Measurements from ENCODE around the gene SELPLG.
"Not testable (repeated sequence)": the region's sequence is repeated elsewhere in the genome, so short reads cannot be mapped to it uniquely, and the experiment has no call there.

SELPLG gene

DNA sequence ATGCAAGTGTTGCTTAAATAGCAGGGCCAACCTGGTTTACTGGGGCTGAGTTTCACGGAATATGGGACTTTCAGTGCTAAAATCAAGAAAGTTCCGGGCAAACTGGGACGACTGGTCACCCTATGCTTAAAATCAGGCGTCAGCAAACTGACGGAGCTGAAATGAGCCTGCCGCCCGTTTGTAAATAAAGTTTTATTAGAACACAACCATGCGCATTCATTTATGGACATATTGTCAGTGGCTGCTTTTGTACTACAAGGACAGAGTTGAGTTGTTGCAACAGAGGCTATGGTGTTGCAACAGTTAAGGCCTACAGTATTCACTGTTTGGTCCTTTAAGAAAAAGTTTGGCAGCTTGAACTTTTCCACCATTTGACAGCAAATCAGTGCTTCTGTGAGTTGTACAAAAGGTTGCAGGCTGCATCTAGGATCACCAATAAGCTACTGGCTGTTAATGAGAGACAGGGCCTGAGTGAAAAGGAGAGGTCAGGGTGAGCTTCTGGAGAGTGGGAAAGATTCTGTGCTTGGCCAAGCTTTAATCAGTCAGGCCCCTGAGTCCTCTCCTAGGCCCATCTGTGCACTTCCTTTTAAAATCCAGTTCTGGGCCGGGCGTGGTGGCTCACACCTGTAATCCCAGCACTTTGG lies 13.3 kb downstream of the SELPLG start:
- no peaks in the 10 kb centered on the region for H3F3A ChIP-seq (ENCODE audit: low read depth)
- no peak overlapping the region for H2AFZ ChIP-seq (ENCODE audit: low read length)
- H3K4me1 ChIP-seq (ENCODE audit: insufficient read depth, low read length, poor library complexity, severe bottlenecking) = peaks cover 23% of the 10 kb centered on the region
- no peak overlapping the region for H3K4me3 ChIP-seq (ENCODE audit: low read length, poor library complexity, severe bottlenecking)
- H3K27me3 ChIP-seq (ENCODE audit: insufficient read depth, low read length, poor library complexity, severe bottlenecking) = no peaks in the 10 kb centered on the region
- TF ChIP-seq EZH2phosphoT487 (IDR thresholded peaks at IDR 0.05; ENCODE audit: borderline replicate concordance) = no peak
- TF ChIP-seq, protein P1, sequence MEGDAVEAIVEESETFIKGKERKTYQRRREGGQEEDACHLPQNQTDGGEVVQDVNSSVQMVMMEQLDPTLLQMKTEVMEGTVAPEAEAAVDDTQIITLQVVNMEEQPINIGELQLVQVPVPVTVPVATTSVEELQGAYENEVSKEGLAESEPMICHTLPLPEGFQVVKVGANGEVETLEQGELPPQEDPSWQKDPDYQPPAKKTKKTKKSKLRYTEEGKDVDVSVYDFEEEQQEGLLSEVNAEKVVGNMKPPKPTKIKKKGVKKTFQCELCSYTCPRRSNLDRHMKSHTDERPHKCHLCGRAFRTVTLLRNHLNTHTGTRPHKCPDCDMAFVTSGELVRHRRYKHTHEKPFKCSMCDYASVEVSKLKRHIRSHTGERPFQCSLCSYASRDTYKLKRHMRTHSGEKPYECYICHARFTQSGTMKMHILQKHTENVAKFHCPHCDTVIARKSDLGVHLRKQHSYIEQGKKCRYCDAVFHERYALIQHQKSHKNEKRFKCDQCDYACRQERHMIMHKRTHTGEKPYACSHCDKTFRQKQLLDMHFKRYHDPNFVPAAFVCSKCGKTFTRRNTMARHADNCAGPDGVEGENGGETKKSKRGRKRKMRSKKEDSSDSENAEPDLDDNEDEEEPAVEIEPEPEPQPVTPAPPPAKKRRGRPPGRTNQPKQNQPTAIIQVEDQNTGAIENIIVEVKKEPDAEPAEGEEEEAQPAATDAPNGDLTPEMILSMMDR (conservative IDR thresholded peaks at IDR 0.05; ENCODE audit: low read length) = no peak
- H4K20me1 ChIP-seq (ENCODE audit: insufficient read depth, low read length, poor library complexity, severe bottlenecking) = no peaks in the 10 kb centered on the region
- no peak overlapping the region for H3K4me2 ChIP-seq (ENCODE audit: low read depth, low read length, poor library complexity, severe bottlenecking)
- no peaks in the 10 kb centered on the region for H3K9me2 ChIP-seq (replicated peaks; ENCODE audit: low read depth, low read length)
- no peaks in the 10 kb centered on the region for H3K36me3 ChIP-seq (ENCODE audit: insufficient read depth, low read length)
- H3K9me3 ChIP-seq (ENCODE audit: insufficient read depth, low read depth, low read length) = no peaks in the 10 kb centered on the region
- no peaks in the 10 kb centered on the region for H3K79me2 ChIP-seq (ENCODE audit: insufficient read depth, low read length)
- H3K9ac ChIP-seq (ENCODE audit: low read depth, low read length, poor library complexity, severe bottlenecking) = no peak overlapping the region

- Histone ChIP-seq H3K9ac (ENCODE audit: low read depth, low read length, poor library complexity, severe bottlenecking) (no peak overlapping the region), H3K4me1 (ENCODE audit: insufficient read depth, low read length, poor library complexity, severe bottlenecking) (peaks cover 23% of the 10 kb centered on the region), H3K4me2 (ENCODE audit: low read depth, low read length, poor library complexity, severe bottlenecking) (no peak overlapping the region), H3K27me3 (ENCODE audit: insufficient read depth, low read length, poor library complexity, severe bottlenecking) (no peaks in the 10 kb centered on the region), H3K4me3 (ENCODE audit: low read length, poor library complexity, severe bottlenecking) (no peak overlapping the region), H3F3A (ENCODE audit: low read depth) (no peaks in the 10 kb centered on the region), H2AFZ (ENCODE audit: low read length) (no peak overlapping the region), H3K9me3 (ENCODE audit: insufficient read depth, low read depth, low read length) (no peaks in the 10 kb centered on the region), H3K79me2 (ENCODE audit: insufficient read depth, low read length) (no peaks in the 10 kb centered on the region), H3K36me3 (ENCODE audit: insufficient read depth, low read length) (no peaks in the 10 kb centered on the region), H4K20me1 (ENCODE audit: insufficient read depth, low read length, poor library complexity, severe bottlenecking) (no peaks in the 10 kb centered on the region), H3K9me2 (replicated peaks; ENCODE audit: low read depth, low read length) (no peaks in the 10 kb centered on the region)
- TF ChIP-seq EZH2phosphoT487 (IDR thresholded peaks at IDR 0.05; ENCODE audit: borderline replicate concordance) = no peak
- TF ChIP-seq, protein P1 (conservative IDR thresholded peaks at IDR 0.05; ENCODE audit: low read length) = no peak
These were observed 14.1 kb downstream of the SELPLG start for GRCh38 chr12:108619369-108620160.

DNA sequence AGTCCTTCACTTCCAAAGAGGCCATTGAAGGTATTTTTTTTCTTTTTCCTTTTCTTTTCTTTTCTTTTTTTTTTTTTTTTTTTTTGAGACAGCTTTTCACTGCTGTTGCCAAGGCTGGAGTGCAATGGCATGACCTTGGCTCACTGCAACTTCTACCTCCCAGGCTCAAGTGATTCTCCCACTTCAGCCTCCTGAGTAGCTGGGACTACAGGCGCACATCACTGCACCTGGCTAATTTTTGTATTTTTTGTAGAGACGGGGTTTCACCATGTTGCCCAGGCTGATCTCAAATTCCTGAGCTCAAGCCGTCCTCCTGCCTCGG lies 14.8 kb downstream of the SELPLG start:
- H3K27me3 ChIP-seq (ENCODE audit: insufficient read depth, low read length, poor library complexity, severe bottlenecking); H2AFZ ChIP-seq (ENCODE audit: low read length); H3K4me2 ChIP-seq (ENCODE audit: low read depth, low read length, poor library complexity, severe bottlenecking); H3F3A ChIP-seq (ENCODE audit: low read depth); H3K9me2 ChIP-seq (replicated peaks; ENCODE audit: low read depth, low read length); H4K20me1 ChIP-seq (ENCODE audit: insufficient read depth, low read length, poor library complexity, severe bottlenecking); H3K79me2 ChIP-seq (ENCODE audit: insufficient read depth, low read length); H3K4me3 ChIP-seq (ENCODE audit: low read length, poor library complexity, severe bottlenecking); H3K9me3 ChIP-seq (ENCODE audit: insufficient read depth, low read depth, low read length); H3K9ac ChIP-seq (ENCODE audit: low read depth, low read length, poor library complexity, severe bottlenecking); H3K36me3 ChIP-seq (ENCODE audit: insufficient read depth, low read length): not testable (repeated sequence)
- peaks cover 23% of the 10 kb centered on the region for H3K4me1 ChIP-seq (ENCODE audit: insufficient read depth, low read length, poor library complexity, severe bottlenecking)
